ENCODE measurements around the gene MGAT4B. TPM values are rescaled to one million over a fixed set of nuclear protein-coding genes. Genes with fewer than 3 reads are reported as not detected.

MGAT4B gene
- total and polyA plus RNA-seq, 2 of the 13 experiments (the other 11 are each of a cell fraction or from before 2014, with no cell fraction given): 93.5 to 130 TPM

DNA sequence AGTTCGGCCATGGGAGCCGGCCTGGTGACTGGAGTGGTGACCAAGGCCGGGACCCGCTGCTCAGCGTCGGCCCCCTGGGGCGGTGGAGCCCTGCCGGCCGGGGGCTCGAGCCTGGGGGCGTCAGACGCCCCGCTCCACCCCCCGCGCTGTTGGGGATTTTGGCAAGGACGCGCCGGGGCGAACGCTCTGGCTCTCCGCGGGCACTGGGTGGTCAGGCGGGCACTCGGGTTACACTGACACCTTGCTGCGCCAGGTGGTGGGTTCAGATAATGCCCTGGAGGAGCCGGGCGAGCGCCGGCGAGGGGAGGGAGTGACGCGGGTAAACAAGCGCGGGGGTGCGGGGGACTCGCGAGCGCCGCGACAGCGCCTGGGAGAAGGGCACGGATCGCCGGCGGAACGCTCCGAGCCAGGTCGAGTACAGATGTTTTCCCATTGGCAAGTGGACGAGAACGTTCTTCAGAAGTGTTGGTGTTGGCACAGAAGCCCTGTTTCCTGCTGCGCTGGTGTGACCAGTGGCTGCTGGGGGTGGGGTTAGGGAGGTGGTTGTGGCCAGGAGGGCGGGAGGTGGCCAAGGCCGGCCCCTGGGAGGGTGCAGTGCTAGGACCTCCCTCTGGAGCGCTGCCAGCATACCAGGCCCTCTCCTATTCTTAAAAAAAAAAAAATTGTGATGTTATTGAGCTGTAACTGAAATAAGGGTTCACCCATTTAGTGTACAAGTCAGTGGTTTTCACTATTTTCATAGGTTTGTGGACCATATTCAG lies 14.8 kb upstream of the MGAT4B start (continued):
- TF ChIP-seq ZNF562 (CRISPR knock-in tag; IDR thresholded peaks at IDR 0.05; ENCODE audit: borderline replicate concordance) (no peak), SMARCE1 (IDR thresholded peaks at IDR 0.05; ENCODE audit: borderline replicate concordance) (no peak), SP2 (CRISPR knock-in tag; IDR thresholded peaks at IDR 0.05) (peak; percentile 9; the same call in 1 of the 2 replicates), YY1 (IDR thresholded peaks at IDR 0.05; ENCODE audit: insufficient read depth, insufficient replicate concordance, low read depth, low read length) (no peak), BCL6 (CRISPR knock-in tag; IDR thresholded peaks at IDR 0.05) (no peak), SETDB1 (CRISPR knock-in tag; IDR thresholded peaks at IDR 0.05; ENCODE audit: borderline replicate concordance) (no peak), ZNF430 (CRISPR knock-in tag; IDR thresholded peaks at IDR 0.05) (no peak), AKAP8 (CRISPR knock-in tag; IDR thresholded peaks at IDR 0.05) (peak; percentile 87; the same call in 1 of the 2 replicates), SP4 (CRISPR knock-in tag; IDR thresholded peaks at IDR 0.05) (peak; percentile 67), SSRP1 (CRISPR knock-in tag; IDR thresholded peaks at IDR 0.05) (no peak), ZBTB1 (CRISPR knock-in tag; IDR thresholded peaks at IDR 0.05; ENCODE audit: borderline replicate concordance) (no peak), NFATC3 (CRISPR knock-in tag; IDR thresholded peaks at IDR 0.05) (no peak), ZNF12 (CRISPR knock-in tag; IDR thresholded peaks at IDR 0.05) (no peak), ATM (IDR thresholded peaks at IDR 0.05; ENCODE audit: borderline replicate concordance) (no peak), RNF2 (conservative IDR thresholded peaks at IDR 0.05; ENCODE audit: low read depth) (no peak), MYPOP (CRISPR knock-in tag; IDR thresholded peaks at IDR 0.05) (no peak; the same call in 1 of the 2 replicates), GABPA (IDR thresholded peaks at IDR 0.05; ENCODE audit: low read depth, low read length) (no peak), GABPA (CRISPR knock-in tag; IDR thresholded peaks at IDR 0.05; ENCODE audit: low read depth) (no peak), SNRNP70 (IDR thresholded peaks at IDR 0.05; ENCODE audit: low read depth, low read length) (no peak), ZNF891 (CRISPR knock-in tag; IDR thresholded peaks at IDR 0.05) (0 out of 2 replicates have a peak, but pooled peaks have one; percentile 12), PLRG1 (conservative IDR thresholded peaks at IDR 0.05) (no peak), CREB1 (IDR thresholded peaks at IDR 0.05) (peak; percentile 36; the same call in 1 of the 2 replicates), CREB1 (CRISPR knock-in tag; IDR thresholded peaks at IDR 0.05) (no peak), ZSCAN9 (CRISPR knock-in tag; IDR thresholded peaks at IDR 0.05; ENCODE audit: borderline replicate concordance) (no peak), HNF4G (IDR thresholded peaks at IDR 0.05; ENCODE audit: borderline replicate concordance, low read depth, low read length) (no peak), HNF4G (CRISPR knock-in tag; IDR thresholded peaks at IDR 0.05; ENCODE audit: borderline replicate concordance, low read depth) (no peak), KAT2B (IDR thresholded peaks at IDR 0.05; ENCODE audit: borderline replicate concordance, low read depth, low read length) (no peak)
- TF ChIP-seq, protein P1, sequence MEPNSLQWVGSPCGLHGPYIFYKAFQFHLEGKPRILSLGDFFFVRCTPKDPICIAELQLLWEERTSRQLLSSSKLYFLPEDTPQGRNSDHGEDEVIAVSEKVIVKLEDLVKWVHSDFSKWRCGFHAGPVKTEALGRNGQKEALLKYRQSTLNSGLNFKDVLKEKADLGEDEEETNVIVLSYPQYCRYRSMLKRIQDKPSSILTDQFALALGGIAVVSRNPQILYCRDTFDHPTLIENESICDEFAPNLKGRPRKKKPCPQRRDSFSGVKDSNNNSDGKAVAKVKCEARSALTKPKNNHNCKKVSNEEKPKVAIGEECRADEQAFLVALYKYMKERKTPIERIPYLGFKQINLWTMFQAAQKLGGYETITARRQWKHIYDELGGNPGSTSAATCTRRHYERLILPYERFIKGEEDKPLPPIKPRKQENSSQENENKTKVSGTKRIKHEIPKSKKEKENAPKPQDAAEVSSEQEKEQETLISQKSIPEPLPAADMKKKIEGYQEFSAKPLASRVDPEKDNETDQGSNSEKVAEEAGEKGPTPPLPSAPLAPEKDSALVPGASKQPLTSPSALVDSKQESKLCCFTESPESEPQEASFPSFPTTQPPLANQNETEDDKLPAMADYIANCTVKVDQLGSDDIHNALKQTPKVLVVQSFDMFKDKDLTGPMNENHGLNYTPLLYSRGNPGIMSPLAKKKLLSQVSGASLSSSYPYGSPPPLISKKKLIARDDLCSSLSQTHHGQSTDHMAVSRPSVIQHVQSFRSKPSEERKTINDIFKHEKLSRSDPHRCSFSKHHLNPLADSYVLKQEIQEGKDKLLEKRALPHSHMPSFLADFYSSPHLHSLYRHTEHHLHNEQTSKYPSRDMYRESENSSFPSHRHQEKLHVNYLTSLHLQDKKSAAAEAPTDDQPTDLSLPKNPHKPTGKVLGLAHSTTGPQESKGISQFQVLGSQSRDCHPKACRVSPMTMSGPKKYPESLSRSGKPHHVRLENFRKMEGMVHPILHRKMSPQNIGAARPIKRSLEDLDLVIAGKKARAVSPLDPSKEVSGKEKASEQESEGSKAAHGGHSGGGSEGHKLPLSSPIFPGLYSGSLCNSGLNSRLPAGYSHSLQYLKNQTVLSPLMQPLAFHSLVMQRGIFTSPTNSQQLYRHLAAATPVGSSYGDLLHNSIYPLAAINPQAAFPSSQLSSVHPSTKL (CRISPR knock-in tag; IDR thresholded peaks at IDR 0.05): no peak
- TF ChIP-seq, protein P2, sequence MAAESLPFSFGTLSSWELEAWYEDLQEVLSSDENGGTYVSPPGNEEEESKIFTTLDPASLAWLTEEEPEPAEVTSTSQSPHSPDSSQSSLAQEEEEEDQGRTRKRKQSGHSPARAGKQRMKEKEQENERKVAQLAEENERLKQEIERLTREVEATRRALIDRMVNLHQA (CRISPR knock-in tag; IDR thresholded peaks at IDR 0.05): no peak

All from HepG2 (cell line).